Measurements from ENCODE around the gene ANO6.
"Not testable (repeated sequence)": the region's sequence is repeated elsewhere in the genome, so short reads cannot be mapped to it uniquely, and the experiment has no call there.

The ANO6 gene

DNA sequence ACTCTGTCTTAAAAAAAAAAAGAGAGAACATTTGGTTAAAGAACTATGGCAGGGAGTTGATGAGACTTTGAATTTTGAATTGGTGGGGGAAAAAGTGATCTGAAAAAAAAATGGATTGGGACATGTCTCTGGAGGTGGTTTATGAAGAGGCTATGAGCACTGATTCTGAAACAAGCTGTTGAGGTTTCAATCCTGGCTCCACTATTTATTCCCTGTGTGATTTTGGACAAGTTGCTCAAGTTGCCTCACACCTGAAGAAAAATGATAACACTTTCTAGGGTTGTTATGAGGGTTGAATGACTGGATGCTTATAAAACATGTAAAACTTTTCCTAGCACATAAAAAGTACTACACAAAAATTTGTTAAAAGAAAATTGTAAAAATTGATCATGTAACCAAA, 1.8 kb upstream of the ANO6 start:
- DNase-seq (ENCODE audit: low spot score) = no peak

DNA sequence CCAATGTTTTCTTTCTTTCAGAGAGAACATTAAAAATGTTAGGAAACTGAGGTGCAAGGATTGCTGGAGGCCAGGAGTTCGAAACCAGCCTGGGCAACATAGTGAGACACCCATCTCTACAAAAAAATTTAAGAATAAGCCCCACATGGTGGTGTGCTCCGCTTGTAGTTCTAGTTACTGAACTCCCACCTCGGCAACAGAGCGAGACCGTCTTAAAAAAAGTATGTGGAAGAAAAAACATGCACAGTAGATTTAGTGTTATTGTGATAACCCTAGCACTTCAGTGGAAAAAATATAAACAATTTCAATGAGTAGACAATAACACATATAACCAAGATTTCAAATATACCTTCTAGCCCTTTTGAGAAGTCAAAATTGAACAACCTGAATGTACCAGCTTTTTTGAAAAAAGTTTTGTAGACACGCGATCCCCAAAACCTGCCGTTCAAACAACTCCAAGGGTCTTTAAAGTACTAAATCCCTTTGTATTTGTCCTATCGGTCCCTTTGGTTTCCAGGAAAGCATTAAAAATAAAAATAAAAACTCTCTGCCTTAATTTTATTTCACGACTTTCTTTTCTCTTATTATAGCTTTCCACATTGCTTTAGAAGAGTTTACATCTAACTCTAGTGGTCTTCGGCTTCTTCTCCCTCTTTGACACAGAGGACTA, 1.0 kb upstream of the ANO6 start:
- DNase-seq (ENCODE audit: low spot score) = no peak

DNA sequence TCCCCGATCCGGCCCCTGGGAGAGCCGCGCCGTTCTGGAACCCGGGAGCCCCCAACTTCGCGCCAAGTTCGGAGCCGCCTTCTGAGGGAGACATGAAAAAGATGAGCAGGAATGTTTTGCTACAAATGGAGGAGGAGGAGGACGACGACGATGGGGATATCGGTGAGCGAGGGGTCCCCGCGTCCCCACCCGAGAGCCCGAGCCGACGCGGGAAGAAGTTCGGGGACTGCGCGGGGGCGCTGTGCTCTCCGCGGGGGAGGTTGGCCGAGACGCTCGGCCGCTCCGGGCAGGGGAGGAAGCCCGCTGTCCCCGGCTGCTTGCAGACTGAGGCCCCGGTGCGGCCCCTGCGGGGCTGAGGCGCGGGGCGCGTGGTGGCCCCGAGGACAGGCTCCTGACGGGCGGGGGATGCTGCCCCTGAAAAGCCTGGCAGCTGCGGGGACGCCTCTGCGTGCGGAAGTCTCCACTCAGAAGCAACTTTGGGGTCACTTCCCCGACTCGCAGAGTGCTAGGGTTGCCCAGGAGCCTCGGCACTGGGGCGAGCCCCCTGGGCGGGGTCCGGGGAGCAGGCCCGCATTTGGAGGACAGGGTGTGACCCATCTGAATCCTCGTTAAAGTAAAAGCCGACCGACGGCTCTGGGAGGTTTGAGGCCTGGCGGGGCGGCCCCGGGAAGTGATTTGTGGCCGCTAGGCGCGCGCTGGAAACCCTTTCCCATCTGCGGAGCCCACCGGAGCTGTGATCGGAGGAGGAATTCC, 511 bp downstream of the ANO6 start:
- DNase-seq (ENCODE audit: low spot score) = peak; percentile 54

DNA sequence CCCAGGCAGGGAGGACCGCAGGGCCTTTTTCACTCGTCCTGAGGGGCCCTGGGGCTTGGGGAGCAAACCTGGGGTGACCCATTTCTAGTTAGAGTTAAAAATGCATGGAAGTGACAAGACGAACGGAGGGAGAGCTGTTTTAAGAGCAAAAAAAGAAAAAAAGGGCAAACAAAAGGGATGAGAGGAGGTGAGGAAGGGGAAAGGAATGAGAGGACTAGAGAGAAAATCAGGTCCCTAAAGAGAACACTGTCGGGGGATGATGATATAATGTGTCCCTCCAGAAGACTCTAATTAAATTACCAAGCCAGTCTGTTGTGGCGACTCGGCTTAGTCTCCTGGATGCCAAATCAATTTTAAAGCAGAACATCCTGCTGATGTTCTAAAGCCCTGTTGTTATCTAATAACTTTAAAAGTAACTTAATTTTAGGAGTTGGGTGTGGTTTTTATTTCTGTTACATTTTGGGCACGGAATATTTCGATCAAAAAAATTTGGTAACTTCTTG, 1.1 kb downstream of the ANO6 start:
- no peak for DNase-seq (ENCODE audit: low spot score)

DNA sequence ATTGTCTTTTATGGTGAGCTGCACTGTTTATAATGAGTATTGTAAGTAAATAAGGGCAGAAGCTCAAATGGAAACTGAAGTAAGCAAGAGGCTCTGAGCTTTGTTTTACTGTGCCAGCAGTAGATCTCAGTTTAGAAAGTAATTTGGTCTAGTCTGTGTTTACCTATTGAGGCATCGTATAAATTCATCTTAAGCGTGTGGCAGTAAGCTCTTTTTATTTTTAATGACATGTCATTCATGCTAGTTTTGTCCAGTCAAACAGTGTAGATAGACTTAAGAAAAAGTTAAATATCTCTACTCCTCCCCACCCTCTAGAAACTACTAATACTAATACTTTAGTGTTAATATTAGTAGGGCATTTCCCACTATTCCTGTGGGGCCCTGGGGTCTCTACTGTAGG, 2.0 kb downstream of the ANO6 start:
- no peak for DNase-seq (ENCODE audit: low spot score)

DNA sequence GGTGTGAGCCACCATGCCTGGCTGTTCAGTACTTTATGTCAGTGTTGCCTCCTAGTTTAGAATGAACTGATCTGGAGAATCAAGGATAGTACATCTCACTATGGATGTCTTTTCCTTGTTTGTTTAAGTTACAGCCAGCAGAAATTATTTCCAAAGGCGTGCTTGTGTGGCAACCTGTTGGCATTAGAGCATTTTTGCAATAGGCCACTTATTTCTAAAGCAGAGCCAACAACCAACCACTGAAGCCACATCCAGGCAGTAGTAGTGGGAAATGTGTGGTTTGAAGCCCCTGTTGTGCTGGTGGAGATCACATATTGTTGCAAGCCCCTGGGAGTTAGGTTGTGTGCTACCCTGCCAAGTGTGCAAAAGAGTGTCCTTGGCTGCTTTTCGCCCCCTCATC, 3.7 kb downstream of the ANO6 start:
- DNase-seq (ENCODE audit: low spot score) = no peak

GRCh38 chr12:45220363-45220931, 4.6 kb downstream of the ANO6 start:
- no peak for DNase-seq (ENCODE audit: low spot score)

- no peak for DNase-seq (ENCODE audit: low spot score)
These were observed 5.1 kb downstream of the ANO6 start for GRCh38 chr12:45220969-45221368.

DNA sequence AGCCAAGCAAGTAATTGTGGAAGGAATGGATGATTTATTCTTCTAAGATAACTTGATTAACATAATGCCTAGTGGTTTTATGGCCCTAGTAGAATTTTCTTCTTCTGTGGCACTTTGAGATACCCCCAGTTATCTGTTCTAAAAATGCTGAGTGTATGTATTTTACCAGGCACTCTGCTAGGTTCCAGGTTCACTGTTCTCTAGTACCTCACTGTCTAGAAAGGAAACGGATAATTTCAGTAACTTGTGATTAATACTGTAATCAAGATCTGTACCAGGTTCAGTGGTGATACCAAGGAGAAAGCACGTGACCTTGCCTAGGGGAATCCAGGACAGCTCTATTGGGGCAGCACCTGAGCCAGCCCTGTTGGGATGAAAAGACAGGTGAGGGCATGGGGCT, 8.0 kb downstream of the ANO6 start:
- no peak for DNase-seq (ENCODE audit: low spot score)

GRCh38 chr12:45224311-45224710, 8.4 kb downstream of the ANO6 start:
- no peak for DNase-seq (ENCODE audit: low spot score)

DNA sequence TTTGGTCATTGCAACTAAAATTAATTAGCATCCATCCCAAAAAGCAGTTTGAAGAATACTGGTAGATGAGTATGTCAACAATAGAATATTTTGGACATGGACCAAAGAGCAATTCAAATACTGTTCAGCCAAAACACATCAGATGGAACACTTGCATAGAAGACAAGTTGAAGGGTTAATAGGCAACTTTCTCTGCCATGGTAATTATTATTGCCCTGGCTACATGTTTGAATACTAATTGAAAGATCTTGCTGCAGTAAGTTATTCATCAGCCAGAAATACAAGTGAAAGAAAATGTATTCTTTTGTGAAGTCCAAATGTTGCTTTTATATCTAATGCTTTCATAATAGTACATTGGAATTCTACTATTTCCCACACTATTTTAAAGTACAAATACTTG, 10.1 kb downstream of the ANO6 start:
- DNase-seq (ENCODE audit: low spot score) = no peak

- no peak for DNase-seq (ENCODE audit: low spot score)
These were observed 11.6 kb downstream of the ANO6 start for GRCh38 chr12:45227316-45228067.

GRCh38 chr12:45231515-45232145, 15.7 kb downstream of the ANO6 start:
- no peak for DNase-seq (ENCODE audit: low spot score)

DNA sequence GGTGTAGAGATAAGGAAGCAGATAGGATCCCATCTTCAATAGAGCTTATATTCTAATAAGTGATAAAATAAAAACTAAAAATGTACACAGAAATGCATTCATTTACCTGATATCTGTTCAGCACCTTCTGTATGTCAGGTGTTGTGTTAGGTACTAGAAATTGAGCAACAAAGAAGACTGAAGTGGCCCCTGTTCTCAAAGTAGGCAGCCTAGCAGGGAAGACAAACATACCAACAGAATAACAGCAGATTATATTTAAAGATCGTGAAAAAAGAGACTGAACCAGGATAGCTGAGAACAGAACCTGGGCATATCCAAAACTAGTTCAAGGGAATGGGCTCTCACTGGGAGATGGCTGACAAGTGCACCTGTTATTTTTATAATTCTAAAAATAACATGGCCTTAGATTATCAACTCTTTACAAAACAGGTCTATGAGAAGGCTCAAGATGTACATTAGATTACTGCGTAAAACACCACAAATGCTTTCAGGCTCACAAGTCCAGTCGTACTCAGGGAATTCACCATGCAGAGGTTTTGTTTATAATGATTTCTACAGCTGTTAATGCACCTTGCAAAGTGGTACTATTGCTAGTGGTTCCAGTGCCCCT, 16.4 kb downstream of the ANO6 start:
- DNase-seq (ENCODE audit: low spot score) = no peak

DNA sequence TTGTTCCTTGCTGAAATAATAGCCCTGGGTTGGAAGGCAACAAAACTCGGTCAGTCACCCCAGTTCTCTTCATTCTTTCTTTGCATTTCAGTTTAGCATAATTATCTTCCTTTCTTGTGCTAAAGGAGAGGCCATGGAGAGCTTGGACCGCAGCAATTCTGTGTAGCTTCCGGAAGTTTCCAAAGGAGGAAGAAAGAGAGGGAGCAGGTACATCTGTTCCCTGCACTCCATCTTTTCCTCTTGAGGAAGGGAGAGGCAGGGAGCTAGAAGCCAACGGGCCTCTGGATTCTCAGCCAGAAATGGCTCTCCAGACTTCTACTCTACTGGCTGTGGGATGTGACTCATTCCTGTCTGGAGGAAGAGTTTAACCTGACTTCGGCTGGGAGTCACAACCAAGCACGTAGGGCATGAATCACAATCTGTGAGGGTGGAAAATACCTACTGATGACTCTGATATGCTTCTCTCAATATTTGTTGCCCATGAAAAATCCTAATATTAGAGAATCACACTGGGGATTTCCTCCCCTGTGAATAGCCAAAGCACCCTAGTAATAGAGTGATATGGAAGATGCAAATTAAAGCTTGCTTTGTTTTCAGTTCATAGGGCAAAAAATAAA, 17.0 kb downstream of the ANO6 start:
- no peak for DNase-seq (ENCODE audit: low spot score)

DNA sequence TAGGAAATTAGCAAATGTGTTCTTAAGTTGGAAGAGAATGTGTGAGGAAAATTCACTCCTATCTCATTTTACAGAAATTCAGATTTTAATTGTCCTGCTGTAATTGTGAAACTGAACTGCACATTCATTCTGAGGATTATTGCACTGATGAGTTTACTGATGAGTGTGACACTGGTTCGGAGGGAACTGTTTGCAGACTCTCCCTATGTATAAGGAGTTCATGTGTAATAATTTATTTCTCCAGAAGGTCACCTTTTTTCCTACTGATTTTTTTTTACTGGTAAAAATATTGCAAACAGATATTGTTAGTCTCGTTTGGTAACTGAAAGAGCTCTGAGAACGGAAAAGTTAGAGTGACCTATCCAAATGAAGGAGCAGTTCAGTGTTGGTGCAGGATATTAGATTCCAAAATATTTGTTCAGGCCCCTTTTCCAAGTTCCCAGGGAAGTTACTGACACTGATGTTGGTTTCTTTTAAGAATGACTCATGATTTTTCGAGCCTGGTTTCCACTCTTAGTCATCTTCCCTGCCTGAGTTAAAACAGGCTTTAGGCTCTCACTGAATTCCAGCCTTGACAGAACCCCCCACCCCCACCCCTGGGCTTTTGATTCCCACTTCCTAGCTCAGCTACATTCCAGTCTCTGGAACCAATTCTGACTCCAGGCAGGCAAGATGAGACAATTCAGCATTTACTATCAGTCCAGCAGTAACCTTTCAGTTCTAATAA, 18.4 kb downstream of the ANO6 start:
- DNase-seq (ENCODE audit: low spot score) = no peak

DNA sequence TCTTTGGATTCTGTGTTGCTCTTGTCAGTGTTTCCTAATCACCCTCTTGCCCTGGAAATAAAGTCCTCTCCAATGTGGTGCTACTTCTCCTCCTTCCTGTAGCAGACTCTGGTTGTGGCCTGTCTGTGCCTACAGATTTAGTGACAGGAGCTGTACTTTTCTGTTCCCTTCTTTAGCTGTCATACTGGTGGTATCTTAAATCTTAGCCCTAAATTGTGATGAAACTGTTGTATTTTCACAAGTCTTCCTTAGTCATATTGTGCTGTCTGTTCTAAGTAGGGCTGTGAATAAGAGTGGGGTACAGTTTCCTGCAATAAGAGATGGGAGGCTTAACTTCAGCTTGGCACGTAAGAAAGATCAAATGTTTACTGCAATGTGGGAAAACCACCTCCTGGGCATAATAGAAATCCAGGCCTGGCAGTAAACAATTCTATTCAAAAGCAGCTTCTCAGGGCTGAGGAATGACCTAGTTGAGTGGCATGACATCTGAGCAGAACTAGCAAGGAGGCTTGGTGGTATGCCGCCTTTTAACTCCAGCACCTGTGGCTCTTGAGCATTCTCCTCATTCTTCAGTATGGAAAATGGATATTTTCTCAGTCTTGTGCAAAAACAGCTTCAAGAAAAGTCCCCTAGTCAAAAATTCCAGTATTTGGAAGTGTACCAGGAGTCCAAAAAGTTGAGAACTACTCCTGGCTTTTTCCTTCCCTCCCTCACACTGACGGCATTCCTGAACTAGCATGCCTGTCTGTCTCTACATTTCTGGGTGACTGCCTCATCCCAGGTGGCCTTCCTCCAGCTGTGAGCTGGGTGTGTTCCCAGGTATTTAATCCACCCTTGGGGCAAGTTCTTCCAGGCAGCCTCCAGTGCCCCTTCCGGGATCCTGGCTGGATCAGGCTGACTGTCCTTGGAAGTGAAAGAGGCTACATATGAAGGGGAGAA, 19.5 kb downstream of the ANO6 start:
- DNase-seq (ENCODE audit: low spot score) = no peak

- not testable (repeated sequence) for DNase-seq (ENCODE audit: low spot score)
These were observed 20.5 kb downstream of the ANO6 start for GRCh38 chr12:45236383-45236782.

DNA sequence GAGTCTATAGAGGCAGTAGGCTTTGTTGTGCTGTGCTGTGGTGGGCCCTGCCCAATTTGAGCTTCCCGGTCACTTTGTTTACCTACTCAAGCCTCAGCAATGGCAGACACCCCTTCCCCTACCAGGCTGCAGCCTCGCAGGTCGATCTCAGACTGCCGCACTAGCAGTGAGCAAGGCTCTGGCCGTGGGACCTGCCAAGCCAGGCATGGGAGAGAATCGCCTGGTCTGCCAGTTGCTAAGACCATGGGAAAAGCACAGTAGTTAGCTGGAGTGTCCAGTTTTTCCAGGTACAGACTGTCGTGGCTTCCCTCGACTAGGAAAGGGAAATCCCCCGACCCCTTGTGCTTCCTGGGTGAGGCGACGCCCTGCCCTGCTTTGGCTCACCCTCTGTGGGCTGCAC, 26.3 kb downstream of the ANO6 start:
- DNase-seq (ENCODE audit: low spot score) = no peak

Data from HuH-7 (cell line).